ENCODE results near the gene TBC1D9B.

DNA sequence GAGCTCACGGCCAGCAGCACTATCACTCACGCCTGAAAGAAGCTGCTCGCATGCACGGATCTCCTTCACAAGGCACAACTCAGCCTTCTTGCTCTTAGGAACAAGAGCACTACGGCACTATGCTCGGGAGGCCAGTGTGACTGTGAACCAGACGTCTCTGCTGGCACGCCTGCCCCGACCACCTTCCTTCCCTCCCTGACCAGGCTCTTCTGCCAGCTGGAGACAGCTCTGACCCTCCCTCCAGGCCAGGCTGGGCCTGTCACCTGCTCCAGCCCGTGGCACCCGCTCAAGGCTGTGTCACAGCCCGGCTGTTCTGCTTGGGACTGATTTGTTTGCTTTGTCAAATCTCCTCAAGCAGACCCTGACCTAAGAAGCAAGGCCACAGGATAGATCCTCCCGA lies 7.0 kb downstream of the TBC1D9B start:
- no peak for TF ChIP-seq POLR2AphosphoS5 (IDR thresholded peaks at IDR 0.05)
- TF ChIP-seq, protein P1, sequence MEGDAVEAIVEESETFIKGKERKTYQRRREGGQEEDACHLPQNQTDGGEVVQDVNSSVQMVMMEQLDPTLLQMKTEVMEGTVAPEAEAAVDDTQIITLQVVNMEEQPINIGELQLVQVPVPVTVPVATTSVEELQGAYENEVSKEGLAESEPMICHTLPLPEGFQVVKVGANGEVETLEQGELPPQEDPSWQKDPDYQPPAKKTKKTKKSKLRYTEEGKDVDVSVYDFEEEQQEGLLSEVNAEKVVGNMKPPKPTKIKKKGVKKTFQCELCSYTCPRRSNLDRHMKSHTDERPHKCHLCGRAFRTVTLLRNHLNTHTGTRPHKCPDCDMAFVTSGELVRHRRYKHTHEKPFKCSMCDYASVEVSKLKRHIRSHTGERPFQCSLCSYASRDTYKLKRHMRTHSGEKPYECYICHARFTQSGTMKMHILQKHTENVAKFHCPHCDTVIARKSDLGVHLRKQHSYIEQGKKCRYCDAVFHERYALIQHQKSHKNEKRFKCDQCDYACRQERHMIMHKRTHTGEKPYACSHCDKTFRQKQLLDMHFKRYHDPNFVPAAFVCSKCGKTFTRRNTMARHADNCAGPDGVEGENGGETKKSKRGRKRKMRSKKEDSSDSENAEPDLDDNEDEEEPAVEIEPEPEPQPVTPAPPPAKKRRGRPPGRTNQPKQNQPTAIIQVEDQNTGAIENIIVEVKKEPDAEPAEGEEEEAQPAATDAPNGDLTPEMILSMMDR (IDR thresholded peaks at IDR 0.05) = no peak
- TF ChIP-seq POLR2A (IDR thresholded peaks at IDR 0.05) = no peak
- no peak for TF ChIP-seq EP300 (IDR thresholded peaks at IDR 0.05)
